Measurements from ENCODE around the gene FGF14.

FGF14 gene

DNA sequence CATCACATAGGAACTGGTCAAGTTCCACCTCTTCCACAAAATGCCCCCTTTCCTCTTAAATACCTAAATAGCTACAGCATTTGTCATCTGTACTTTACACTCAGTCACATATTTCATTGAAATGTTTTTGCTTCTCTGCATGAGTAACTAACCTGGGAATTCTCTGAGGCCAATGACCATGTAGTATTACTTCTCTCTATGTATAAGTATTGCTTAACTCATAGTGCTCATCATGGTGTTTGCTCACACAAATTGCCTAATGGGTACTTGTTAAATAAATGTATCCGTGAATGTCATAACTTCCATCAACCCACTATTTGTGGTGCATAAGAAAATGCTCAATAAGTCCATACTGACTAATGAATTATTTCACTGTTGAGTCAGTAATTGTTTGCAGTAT, 115.5 kb downstream of the FGF14 start:
- TF ChIP-seq, protein P1, sequence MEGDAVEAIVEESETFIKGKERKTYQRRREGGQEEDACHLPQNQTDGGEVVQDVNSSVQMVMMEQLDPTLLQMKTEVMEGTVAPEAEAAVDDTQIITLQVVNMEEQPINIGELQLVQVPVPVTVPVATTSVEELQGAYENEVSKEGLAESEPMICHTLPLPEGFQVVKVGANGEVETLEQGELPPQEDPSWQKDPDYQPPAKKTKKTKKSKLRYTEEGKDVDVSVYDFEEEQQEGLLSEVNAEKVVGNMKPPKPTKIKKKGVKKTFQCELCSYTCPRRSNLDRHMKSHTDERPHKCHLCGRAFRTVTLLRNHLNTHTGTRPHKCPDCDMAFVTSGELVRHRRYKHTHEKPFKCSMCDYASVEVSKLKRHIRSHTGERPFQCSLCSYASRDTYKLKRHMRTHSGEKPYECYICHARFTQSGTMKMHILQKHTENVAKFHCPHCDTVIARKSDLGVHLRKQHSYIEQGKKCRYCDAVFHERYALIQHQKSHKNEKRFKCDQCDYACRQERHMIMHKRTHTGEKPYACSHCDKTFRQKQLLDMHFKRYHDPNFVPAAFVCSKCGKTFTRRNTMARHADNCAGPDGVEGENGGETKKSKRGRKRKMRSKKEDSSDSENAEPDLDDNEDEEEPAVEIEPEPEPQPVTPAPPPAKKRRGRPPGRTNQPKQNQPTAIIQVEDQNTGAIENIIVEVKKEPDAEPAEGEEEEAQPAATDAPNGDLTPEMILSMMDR (conservative IDR thresholded peaks at IDR 0.05) = no peak
- TF ChIP-seq ZFX (IDR thresholded peaks at IDR 0.05) = no peak
- H3K27ac ChIP-seq = no peak overlapping the region

DNA sequence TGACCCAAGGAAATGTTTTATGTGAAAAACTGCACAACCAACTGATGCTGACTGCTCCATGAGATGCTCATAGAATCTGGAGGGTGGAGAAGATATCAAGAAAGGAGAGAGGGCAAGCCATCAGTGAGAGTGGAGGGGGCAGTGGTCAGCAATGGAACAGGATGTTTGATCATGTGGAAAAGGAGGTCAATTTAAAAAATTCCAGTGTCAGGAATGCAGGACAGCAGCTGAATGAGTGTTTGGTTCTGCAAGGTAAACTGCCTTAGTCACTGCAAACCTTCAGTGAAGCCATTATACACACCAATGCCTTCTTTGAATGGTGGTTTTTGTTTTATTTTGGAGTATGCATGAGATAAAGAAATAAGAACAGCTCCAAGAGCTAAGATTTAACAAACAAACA, 121.5 kb downstream of the FGF14 start:
- TF ChIP-seq ZFX (IDR thresholded peaks at IDR 0.05) = no peak
- TF ChIP-seq, protein P1 (conservative IDR thresholded peaks at IDR 0.05) = no peak
- no peak overlapping the region for H3K27ac ChIP-seq

DNA sequence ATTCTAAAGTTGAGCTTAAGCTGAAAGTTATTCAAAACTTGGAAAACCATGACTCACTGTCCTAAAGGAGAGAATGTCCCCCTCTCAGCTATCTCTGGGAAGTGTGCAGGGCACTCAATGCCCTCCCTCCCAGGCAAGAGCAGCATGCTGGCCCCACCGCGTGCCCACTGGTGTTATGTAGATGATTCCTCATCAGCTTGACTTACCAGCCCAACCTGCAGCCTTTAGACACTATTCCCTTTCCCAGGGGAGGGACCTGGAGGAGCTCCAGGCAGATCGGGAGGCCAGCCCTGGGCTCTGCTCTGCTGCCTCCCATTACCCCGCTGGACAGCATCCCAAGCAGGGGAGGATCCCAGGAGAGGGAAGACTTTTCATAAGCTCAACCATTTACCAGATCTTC, 124.6 kb downstream of the FGF14 start:
- no peak for TF ChIP-seq ZFX (IDR thresholded peaks at IDR 0.05)
- TF ChIP-seq, protein P1 (conservative IDR thresholded peaks at IDR 0.05) = no peak
- H3K27ac ChIP-seq = no peak overlapping the region

DNA sequence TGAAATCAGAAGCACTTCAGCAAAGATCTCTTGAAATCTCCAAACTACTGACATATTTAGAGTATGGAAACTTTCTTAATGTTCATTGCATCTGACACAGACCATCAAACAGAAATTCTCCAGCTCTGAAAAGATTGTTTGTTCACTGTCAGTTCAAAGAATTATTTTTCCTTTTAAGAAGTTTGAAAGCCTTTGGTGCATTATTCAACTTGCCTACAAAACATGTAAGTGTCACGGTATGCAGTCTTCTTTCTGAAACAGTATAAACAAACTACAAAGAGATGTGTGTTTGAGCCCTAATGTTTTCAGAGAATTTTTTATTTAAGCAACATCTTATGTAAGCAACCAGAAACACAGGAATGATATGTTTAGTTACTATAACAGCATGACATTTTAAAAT, 125.4 kb downstream of the FGF14 start:
- H3K27ac ChIP-seq = no peak overlapping the region
- no peak for TF ChIP-seq ZFX (IDR thresholded peaks at IDR 0.05)
- TF ChIP-seq, protein P1 (conservative IDR thresholded peaks at IDR 0.05) = no peak

DNA sequence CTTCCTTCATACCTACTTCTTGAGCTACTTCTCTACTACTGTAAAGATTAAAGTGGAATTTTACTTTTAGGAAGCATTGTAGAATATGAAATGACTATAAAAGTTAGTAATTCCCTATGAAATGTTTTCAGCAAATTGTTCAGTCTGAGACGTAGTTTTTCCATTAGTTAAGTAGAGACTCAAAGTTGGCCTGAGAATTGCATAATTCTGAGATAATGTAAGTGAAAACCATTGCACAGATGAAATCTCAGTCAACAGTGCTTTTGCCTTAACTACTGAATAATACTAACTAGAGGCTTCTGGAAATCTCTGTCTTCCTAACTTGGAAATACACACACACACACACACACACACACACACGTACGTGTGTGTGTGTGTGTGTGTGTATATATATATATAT, 125.9 kb downstream of the FGF14 start:
- no peak for TF ChIP-seq ZFX (IDR thresholded peaks at IDR 0.05)
- TF ChIP-seq, protein P1 (conservative IDR thresholded peaks at IDR 0.05) = no peak
- H3K27ac ChIP-seq = no peak overlapping the region

DNA sequence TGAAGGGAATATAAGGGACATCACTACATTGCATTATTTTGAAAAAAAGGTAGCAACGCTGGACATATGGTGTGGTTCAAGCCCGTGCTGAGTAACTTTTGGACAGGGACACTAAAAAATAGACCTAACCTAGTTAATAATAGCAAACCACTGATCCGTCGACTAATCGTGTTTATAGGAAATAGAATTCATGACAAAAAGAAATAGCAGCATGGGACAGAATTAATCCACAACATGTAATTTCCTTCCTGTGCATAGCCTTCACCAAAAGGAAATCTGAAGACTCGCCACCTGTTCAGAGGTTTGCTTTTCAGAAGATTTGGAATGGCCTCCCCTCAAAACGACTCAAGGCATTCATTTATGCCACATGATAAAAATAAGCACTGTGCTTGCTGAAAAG, 128.7 kb downstream of the FGF14 start:
- no peak for TF ChIP-seq ZFX (IDR thresholded peaks at IDR 0.05)
- TF ChIP-seq, protein P1 (conservative IDR thresholded peaks at IDR 0.05) = no peak
- no peak overlapping the region for H3K27ac ChIP-seq

DNA sequence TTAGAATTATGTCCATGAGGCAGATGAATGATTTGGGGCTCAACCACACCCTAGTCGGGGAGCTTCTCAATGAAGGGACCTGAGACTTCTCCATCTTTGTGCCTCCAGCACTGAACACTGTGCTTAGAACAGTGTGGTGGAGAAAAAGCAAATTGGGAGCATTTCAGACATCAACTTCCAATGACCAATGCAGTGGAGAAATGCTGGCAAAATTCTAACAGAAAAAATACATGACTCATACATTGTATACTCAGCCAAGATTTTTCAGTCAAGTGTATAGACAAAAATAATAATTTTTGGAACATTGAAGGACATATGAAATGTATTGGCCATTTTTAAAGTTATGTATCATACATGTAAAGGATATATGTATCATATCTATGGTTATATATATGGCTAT, 134.7 kb downstream of the FGF14 start:
- no peak for TF ChIP-seq ZFX (IDR thresholded peaks at IDR 0.05)
- TF ChIP-seq, protein P1 (conservative IDR thresholded peaks at IDR 0.05) = no peak
- no peak overlapping the region for H3K27ac ChIP-seq

Measured in C4-2B (cell line).